Liver (tissue), 3 donors: ENCODE measurements around the gene APOL4.

Experiments used
- EGR1 ChIP-seq, 2 donors: IDR thresholded peaks; 2 replicates each; pipeline ENCODE4 v1.6.1; 2016 to 2018; ENCODE audit warnings: antibody characterized with exemption in 2 of 2, low read depth in 2 of 2
- FOXA1 ChIP-seq: IDR thresholded peaks from 2 replicates; pipeline ENCODE4 v1.6.1; 2016; ENCODE audit warnings: antibody characterized with exemption
- HNF4G ChIP-seq: IDR thresholded peaks from 2 replicates; pipeline ENCODE4 v1.6.1; 2016; ENCODE audit warnings: antibody characterized with exemption
- JUND ChIP-seq, 2 donors: IDR thresholded peaks; 2 replicates each; pipeline ENCODE4 v1.6.1; 2016; ENCODE audit warnings: antibody characterized with exemption in 2 of 2
- RAD21 ChIP-seq, 2 donors: IDR thresholded peaks; 2 replicates each; pipeline ENCODE4 v1.6.1; 2016; ENCODE audit warnings: antibody characterized with exemption in 2 of 2, mild to moderate bottlenecking in 2 of 2
- SP1 ChIP-seq: IDR thresholded peaks from 2 replicates; pipeline ENCODE4 v1.6.1; 2018; ENCODE audit warnings: antibody characterized with exemption, mild to moderate bottlenecking
- TAF1 ChIP-seq: conservative IDR thresholded peaks from 2 replicates; pipeline ENCODE4 v1.6.1; 2016; ENCODE audit warnings: antibody characterized with exemption, mild to moderate bottlenecking
- YY1 ChIP-seq: IDR thresholded peaks from 2 replicates; pipeline ENCODE4 v1.6.1; 2016; ENCODE audit warnings: antibody characterized with exemption, mild to moderate bottlenecking
- TF ChIP-seq, protein P1 (sequence below): fragments of 150-350 bp; IDR thresholded peaks from 2 replicates; pipeline ENCODE4 v1.5.1; 2017; ENCODE audit warnings: improper control_type of control experiment, low read depth, low read length; ENCODE audit not compliant: missing input control
- TF ChIP-seq, protein P2 (sequence below): IDR thresholded peaks from 2 replicates; pipeline ENCODE4 v1.6.1; 2016; ENCODE audit warnings: antibody characterized with exemption
- TF ChIP-seq, protein P3 (sequence below): IDR thresholded peaks from 2 replicates; pipeline ENCODE4 v1.6.1; 2016; ENCODE audit warnings: antibody characterized with exemption, mild to moderate bottlenecking
- TF ChIP-seq, protein P4 (sequence below): IDR thresholded peaks from 2 replicates; pipeline ENCODE4 v1.6.1; 2016; ENCODE audit warnings: antibody characterized with exemption
- TF ChIP-seq, protein P5 (sequence below): IDR thresholded peaks from 2 replicates; pipeline ENCODE4 v1.6.1; 2016; ENCODE audit warnings: antibody characterized with exemption
- donor health status: healthy.
- donor health status: healthy.

DNA sequence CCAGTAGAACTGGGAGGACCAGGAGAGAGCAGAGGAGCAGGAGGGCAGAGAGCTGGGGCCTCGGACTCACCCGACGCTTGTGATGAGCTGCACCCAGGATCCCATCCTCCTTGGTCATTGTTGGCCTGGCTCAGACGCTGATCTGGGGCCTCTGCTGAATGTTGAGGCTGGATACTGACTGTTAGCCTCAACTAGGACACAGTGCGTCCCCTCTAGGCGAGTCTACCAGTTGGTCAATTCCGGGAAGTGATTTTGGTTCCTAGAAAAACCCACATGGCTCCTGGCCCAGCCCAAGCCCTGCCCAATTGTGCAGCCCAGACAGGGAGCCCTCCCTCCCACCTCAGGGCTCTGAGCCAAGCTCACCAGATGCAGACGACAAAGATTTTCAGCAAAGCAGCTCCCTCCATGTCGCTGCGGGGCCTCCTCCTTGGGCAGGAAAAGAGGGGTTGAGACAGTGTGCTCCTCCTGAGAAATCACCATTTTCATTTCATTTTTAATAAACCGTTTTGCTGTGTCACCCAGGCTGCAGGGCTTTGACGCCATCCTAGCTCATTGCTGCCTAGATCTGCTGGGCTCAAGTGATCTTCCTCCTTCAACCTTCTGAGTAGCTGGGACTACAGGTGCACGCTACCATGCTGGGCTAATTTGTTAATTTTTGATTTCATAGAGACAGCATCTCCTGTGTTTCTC lies at the start of gene APOL4:
- TF ChIP-seq, protein P1, sequence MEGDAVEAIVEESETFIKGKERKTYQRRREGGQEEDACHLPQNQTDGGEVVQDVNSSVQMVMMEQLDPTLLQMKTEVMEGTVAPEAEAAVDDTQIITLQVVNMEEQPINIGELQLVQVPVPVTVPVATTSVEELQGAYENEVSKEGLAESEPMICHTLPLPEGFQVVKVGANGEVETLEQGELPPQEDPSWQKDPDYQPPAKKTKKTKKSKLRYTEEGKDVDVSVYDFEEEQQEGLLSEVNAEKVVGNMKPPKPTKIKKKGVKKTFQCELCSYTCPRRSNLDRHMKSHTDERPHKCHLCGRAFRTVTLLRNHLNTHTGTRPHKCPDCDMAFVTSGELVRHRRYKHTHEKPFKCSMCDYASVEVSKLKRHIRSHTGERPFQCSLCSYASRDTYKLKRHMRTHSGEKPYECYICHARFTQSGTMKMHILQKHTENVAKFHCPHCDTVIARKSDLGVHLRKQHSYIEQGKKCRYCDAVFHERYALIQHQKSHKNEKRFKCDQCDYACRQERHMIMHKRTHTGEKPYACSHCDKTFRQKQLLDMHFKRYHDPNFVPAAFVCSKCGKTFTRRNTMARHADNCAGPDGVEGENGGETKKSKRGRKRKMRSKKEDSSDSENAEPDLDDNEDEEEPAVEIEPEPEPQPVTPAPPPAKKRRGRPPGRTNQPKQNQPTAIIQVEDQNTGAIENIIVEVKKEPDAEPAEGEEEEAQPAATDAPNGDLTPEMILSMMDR: no peak
- TF ChIP-seq, protein P2, sequence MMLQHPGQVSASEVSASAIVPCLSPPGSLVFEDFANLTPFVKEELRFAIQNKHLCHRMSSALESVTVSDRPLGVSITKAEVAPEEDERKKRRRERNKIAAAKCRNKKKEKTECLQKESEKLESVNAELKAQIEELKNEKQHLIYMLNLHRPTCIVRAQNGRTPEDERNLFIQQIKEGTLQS: no peak
- TF ChIP-seq YY1: no peak
- TF ChIP-seq RAD21 (IDR thresholded peaks at IDR 0.05): no peak
- TF ChIP-seq, protein P3, sequence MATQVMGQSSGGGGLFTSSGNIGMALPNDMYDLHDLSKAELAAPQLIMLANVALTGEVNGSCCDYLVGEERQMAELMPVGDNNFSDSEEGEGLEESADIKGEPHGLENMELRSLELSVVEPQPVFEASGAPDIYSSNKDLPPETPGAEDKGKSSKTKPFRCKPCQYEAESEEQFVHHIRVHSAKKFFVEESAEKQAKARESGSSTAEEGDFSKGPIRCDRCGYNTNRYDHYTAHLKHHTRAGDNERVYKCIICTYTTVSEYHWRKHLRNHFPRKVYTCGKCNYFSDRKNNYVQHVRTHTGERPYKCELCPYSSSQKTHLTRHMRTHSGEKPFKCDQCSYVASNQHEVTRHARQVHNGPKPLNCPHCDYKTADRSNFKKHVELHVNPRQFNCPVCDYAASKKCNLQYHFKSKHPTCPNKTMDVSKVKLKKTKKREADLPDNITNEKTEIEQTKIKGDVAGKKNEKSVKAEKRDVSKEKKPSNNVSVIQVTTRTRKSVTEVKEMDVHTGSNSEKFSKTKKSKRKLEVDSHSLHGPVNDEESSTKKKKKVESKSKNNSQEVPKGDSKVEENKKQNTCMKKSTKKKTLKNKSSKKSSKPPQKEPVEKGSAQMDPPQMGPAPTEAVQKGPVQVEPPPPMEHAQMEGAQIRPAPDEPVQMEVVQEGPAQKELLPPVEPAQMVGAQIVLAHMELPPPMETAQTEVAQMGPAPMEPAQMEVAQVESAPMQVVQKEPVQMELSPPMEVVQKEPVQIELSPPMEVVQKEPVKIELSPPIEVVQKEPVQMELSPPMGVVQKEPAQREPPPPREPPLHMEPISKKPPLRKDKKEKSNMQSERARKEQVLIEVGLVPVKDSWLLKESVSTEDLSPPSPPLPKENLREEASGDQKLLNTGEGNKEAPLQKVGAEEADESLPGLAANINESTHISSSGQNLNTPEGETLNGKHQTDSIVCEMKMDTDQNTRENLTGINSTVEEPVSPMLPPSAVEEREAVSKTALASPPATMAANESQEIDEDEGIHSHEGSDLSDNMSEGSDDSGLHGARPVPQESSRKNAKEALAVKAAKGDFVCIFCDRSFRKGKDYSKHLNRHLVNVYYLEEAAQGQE: no peak
- TF ChIP-seq, protein P4, sequence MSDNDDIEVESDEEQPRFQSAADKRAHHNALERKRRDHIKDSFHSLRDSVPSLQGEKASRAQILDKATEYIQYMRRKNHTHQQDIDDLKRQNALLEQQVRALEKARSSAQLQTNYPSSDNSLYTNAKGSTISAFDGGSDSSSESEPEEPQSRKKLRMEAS: no peak
- no peak for TF ChIP-seq TAF1
- TF ChIP-seq SP1: peak; percentile 34
- TF ChIP-seq JUND (IDR thresholded peaks at IDR 0.05): no peak
- TF ChIP-seq, protein P5, sequence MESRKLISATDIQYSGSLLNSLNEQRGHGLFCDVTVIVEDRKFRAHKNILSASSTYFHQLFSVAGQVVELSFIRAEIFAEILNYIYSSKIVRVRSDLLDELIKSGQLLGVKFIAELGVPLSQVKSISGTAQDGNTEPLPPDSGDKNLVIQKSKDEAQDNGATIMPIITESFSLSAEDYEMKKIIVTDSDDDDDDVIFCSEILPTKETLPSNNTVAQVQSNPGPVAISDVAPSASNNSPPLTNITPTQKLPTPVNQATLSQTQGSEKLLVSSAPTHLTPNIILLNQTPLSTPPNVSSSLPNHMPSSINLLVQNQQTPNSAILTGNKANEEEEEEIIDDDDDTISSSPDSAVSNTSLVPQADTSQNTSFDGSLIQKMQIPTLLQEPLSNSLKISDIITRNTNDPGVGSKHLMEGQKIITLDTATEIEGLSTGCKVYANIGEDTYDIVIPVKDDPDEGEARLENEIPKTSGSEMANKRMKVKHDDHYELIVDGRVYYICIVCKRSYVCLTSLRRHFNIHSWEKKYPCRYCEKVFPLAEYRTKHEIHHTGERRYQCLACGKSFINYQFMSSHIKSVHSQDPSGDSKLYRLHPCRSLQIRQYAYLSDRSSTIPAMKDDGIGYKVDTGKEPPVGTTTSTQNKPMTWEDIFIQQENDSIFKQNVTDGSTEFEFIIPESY: no peak
- no peak for TF ChIP-seq FOXA1
- no peak for TF ChIP-seq HNF4G
- no peak for TF ChIP-seq EGR1 (IDR thresholded peaks at IDR 0.05; ENCODE audit: low read depth in 2 of 2)
